CD4-positive, alpha-beta T cell treated with Interleukin-6 at 100 ng/mL for 8 hours (primary cell): ENCODE data around the gene C4B.

Experiments
- DNase-seq: peaks from one replicate; pipeline ENCODE4 v3.0.0-alpha.2; 2020; ENCODE audit warnings: mixed read lengths, low spot score

Gene C4B

GRCh38 chr6:32081168-32081990 lies 66.8 kb downstream of the C4B start:
- DNase-seq: no peak

DNA sequence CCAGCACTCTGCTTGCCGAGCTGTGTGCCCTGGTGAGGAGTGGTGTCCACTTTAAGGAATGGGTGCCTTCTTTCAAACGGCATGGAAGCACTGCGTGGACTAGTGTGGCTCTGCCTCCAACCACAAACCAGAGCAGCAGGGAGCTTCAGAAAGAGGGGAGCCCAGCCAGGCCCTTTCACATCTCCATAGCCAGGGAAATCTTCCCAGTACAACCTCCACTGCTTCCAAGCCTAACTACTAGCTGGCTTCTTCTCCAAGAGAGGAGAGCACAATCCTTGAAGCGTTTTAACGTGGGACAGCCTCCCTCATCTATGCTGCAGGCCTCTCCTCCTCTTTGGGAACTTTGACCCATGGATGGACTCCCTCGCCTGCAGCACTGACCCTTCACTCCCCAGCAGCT lies 67.9 kb downstream of the C4B start:
- no peak for DNase-seq

- no peak for DNase-seq
These were observed 68.3 kb downstream of the C4B start for GRCh38 chr6:32082935-32083334.

- no peak for DNase-seq
These were observed 69.5 kb downstream of the C4B start for GRCh38 chr6:32083812-32084768.

DNA sequence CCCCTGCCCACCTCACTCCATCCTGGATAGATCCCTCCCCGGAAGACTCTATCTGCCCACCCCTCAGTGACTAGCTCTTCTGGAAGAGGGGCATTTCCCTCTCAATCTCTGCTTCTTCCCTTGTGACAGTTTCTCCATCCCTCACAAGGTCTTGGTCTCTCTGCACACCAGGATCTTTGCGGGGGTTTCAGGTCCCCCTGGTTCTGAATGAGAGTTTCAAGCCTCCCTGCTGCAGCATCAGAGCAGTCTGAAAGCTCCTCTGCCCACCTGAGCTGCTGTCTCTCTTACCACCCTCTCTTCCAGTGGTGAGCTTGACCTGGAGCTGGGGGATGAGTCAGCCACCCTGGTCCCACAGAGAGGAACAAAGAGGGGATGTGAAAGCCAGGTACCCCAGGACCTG lies 70.2 kb downstream of the C4B start:
- DNase-seq: no peak
